Hepatocyte (in vitro differentiated cells): ENCODE data around the gene EVI5L. TPM values are rescaled to one million over a fixed set of nuclear protein-coding genes. Genes with fewer than 3 reads are reported as not detected.

Experiments used
- DNase-seq: peaks from one replicate; pipeline ENCODE4 v3.0.0-alpha.2; 2016; ENCODE audit warnings: low spot score
- H2AFZ ChIP-seq: fragments of 200-600 bp; sonication (generic); 2 replicates; pipeline ENCODE4 v1.6.0; 2016; ENCODE audit warnings: antibody characterized with exemption, mild to moderate bottlenecking
- H3K27ac ChIP-seq: fragments of 200-600 bp; sonication (generic); 2 replicates; pipeline ENCODE4 v1.5.1; 2016; ENCODE audit warnings: mild to moderate bottlenecking
- H3K27me3 ChIP-seq: fragments of 200-600 bp; sonication (generic); 2 replicates; pipeline ENCODE4 v1.6.1; 2016
- H3K36me3 ChIP-seq: fragments of 200-600 bp; sonication (generic); replicated peaks from 2 replicates; pipeline ENCODE4 v1.5.1; 2016; ENCODE audit warnings: low read depth; ENCODE audit not compliant: insufficient read depth
- H3K4me1 ChIP-seq: fragments of 200-600 bp; sonication (generic); 2 replicates; pipeline ENCODE4 v1.5.1; 2016; ENCODE audit warnings: mild to moderate bottlenecking, moderate library complexity; ENCODE audit not compliant: insufficient read depth
- H3K4me2 ChIP-seq: fragments of 200-600 bp; sonication (generic); 2 replicates; pipeline ENCODE4 v1.6.0; 2016
- H3K4me3 ChIP-seq: fragments of 200-600 bp; sonication (generic); 2 replicates; pipeline ENCODE4 v1.5.1; 2016; ENCODE audit warnings: mild to moderate bottlenecking
- H3K79me2 ChIP-seq: fragments of 200-600 bp; sonication (generic); 2 replicates; pipeline ENCODE4 v1.6.0; 2017; ENCODE audit warnings: mild to moderate bottlenecking
- H3K9me2 ChIP-seq: fragments of 200-600 bp; sonication (generic); replicated peaks from 2 replicates; pipeline ENCODE4 v1.6.0; 2017; ENCODE audit warnings: mild to moderate bottlenecking; ENCODE audit not compliant: insufficient read depth
- H3K9me3 ChIP-seq: fragments of 200-600 bp; sonication (generic); 2 replicates; pipeline ENCODE4 v1.5.1; 2016; ENCODE audit warnings: low read depth, mild to moderate bottlenecking
- H4K20me1 ChIP-seq: fragments of 200-600 bp; sonication (generic); 2 replicates; pipeline ENCODE4 v1.6.0; 2016; ENCODE audit warnings: mild to moderate bottlenecking; ENCODE audit not compliant: insufficient read depth, poor library complexity, severe bottlenecking
- EZH2 ChIP-seq: fragments of 200-600 bp; sonication (generic); IDR thresholded peaks from 2 replicates; pipeline ENCODE4 v1.6.1; 2016; ENCODE audit warnings: antibody characterized with exemption, mild to moderate bottlenecking, borderline replicate concordance
- EZH2phosphoT487 ChIP-seq: fragments of 200-600 bp; sonication (generic); IDR thresholded peaks from one replicate; pipeline ENCODE4 v1.6.1; 2018; ENCODE audit warnings: antibody characterized with exemption, mild to moderate bottlenecking, low read depth, moderate library complexity; ENCODE audit not compliant: unreplicated experiment, severe bottlenecking
- WGBS: methylation state at CpG from one replicate; pipeline ENCODE4 v1.1.6; 2016; ENCODE audit warnings: low lambda C conversion rate; ENCODE audit errors: missing lambda C conversion rate; 5-methylcytosine and 5-hydroxymethylcytosine counted together
- polyA plus RNA-seq: library from polyadenylated mRNA; unstranded; fragments of >200 nt; fragmentation: Nextera tagmentation; extraction: Ambion mirVana; gene quantifications from 2 replicates; pipeline ENCODE4 v1.2.1, GENCODE V29; 2016
- total RNA-seq: library from RNA; depleted of rRNA; stranded (reverse); fragments of >200 nt; gene quantifications from 2 replicates; pipeline ENCODE4 v1.2.3, GENCODE V29; 2014
- TF ChIP-seq, protein P1 (sequence below): fragments of 200-600 bp; sonication (generic); IDR thresholded peaks from 2 replicates; pipeline ENCODE4 v1.5.1; 2016; ENCODE audit warnings: antibody characterized with exemption, mild to moderate bottlenecking; ENCODE audit not compliant: poor library complexity

Gene EVI5L
- total and polyA plus RNA-seq, 2 experiments from 2014 or later, result 10.7 to 11.5 TPM

DNA sequence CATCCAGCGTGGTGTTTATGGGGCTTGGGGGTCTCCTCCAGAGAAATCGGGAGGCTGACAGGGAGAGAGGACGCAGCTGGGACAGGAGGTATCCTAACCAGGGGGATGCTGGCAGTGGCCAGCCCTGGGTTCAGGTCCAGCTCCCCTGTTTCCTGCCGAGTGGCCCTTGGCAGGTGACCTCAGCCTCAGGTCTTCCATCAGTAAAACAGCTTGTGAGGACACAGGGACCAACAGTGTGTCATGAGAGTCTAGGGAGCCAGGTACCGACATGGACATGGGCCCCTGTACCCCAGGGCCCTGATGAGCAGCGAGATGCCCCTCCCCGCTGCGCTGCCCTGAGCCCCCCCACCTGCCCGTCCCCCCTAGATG lies 19.6 kb downstream of the EVI5L start:
- no peaks in the 10 kb centered on the region for H3K27me3 ChIP-seq
- H3K4me1 ChIP-seq, result peaks cover 4% of the 10 kb centered on the region
- no peak overlapping the region for H3K4me2 ChIP-seq
- WGBS, result 95% methylated on average over 7 of the region's 9 CpGs
- no peaks in the 10 kb centered on the region for H3K9me2 ChIP-seq
- H3K27ac ChIP-seq, result no peak overlapping the region
- TF ChIP-seq EZH2 (no peak), EZH2phosphoT487 (no peak)
- TF ChIP-seq, protein P1, sequence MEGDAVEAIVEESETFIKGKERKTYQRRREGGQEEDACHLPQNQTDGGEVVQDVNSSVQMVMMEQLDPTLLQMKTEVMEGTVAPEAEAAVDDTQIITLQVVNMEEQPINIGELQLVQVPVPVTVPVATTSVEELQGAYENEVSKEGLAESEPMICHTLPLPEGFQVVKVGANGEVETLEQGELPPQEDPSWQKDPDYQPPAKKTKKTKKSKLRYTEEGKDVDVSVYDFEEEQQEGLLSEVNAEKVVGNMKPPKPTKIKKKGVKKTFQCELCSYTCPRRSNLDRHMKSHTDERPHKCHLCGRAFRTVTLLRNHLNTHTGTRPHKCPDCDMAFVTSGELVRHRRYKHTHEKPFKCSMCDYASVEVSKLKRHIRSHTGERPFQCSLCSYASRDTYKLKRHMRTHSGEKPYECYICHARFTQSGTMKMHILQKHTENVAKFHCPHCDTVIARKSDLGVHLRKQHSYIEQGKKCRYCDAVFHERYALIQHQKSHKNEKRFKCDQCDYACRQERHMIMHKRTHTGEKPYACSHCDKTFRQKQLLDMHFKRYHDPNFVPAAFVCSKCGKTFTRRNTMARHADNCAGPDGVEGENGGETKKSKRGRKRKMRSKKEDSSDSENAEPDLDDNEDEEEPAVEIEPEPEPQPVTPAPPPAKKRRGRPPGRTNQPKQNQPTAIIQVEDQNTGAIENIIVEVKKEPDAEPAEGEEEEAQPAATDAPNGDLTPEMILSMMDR, result no peak
- no peak overlapping the region for H2AFZ ChIP-seq
- no peaks in the 10 kb centered on the region for H3K36me3 ChIP-seq
- no peak overlapping the region for H3K4me3 ChIP-seq
- H4K20me1 ChIP-seq, result no peaks in the 10 kb centered on the region
- H3K79me2 ChIP-seq, result no peaks in the 10 kb centered on the region
- H3K9me3 ChIP-seq, result no peaks in the 10 kb centered on the region
- no peak for DNase-seq

DNA sequence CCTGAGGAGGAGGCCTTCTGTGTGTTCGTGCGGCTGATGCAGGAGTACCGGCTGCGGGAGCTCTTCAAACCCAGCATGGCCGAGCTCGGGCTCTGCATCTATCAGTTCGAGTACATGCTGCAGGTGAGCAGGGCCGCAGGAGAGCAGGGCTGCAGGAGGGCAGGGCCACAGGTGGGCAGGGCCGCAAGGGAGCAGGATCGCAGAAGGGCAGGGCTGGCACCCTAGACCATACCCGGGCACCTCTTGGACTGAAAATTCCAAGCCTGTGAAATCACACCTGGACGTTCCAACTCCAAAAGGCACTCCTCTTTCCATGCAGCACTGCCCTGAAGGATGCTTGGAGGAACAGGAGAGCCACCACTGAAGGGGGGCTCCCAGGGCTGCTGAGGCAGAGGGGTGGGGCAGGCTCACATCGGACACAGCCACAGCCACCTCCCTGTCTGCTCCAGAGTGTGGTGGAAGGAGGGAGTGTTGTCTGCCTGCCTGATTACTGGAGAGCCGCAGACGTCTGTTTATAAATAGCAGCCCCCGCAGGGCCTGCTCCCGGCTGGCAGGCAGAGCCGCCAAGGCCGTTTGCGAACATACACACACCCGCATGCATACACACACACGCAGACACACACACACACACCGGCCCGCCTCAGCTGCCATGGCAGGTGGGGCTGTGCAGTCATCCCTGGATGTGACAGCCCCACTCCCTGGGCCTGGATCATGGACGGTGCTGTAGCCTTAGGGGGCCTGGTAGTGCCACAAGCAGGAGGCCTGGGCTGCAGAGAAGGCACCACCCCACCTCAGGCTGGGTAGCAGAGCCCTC lies 20.2 kb downstream of the EVI5L start:
- no peak overlapping the region for H2AFZ ChIP-seq
- H4K20me1 ChIP-seq, result no peaks in the 10 kb centered on the region
- H3K9me3 ChIP-seq, result no peaks in the 10 kb centered on the region
- no peak overlapping the region for H3K4me3 ChIP-seq
- no peak overlapping the region for H3K4me2 ChIP-seq
- no peaks in the 10 kb centered on the region for H3K9me2 ChIP-seq
- H3K27me3 ChIP-seq, result no peaks in the 10 kb centered on the region
- WGBS, result 71% methylated on average over 24 of the region's 25 CpGs
- H3K27ac ChIP-seq, result no peak overlapping the region
- DNase-seq, result no peak
- peaks cover 4% of the 10 kb centered on the region for H3K4me1 ChIP-seq
- H3K79me2 ChIP-seq, result no peaks in the 10 kb centered on the region
- no peaks in the 10 kb centered on the region for H3K36me3 ChIP-seq
- TF ChIP-seq, protein P1, result no peak
- TF ChIP-seq EZH2phosphoT487, result no peak
- TF ChIP-seq EZH2, result no peak

DNA sequence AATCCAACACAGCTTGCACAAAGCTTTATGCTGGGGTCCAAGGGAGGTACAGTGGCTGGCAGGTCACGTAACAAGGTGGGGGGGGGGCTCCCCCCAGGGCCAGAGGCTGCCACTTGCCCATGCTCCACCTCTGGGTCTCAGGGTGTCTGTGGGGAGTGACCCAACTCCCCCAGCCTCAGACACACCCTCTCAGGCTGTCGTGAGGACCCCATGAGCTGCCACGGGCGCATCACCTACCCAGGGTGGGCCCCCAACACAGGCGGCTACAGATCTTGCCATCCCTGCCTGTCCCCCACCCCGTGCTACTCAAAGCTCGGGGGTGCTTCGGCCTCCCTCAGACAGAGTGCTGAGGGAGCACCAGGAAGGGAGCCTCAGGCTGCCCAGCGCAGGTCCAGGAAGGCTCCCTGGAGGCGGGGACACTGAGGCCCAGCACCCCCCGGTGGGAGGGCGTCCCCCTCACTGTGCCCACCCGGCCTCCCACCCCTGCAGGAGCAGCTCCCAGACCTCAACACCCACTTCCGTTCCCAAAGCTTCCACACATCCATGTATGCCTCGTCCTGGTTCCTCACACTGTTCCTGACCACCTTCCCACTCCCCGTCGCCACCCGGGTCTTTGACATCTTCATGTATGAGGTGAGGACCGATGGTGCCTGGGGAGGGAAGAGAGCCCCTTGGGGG lies 21.1 kb downstream of the EVI5L start:
- Histone ChIP-seq H3K4me1 (peaks cover 4% of the 10 kb centered on the region), H3K9me3 (no peaks in the 10 kb centered on the region), H3K4me2 (no peak overlapping the region), H4K20me1 (no peaks in the 10 kb centered on the region), H3K79me2 (no peaks in the 10 kb centered on the region), H3K4me3 (no peak overlapping the region), H3K27me3 (no peaks in the 10 kb centered on the region), H3K27ac (no peak overlapping the region), H3K36me3 (no peaks in the 10 kb centered on the region), H3K9me2 (no peaks in the 10 kb centered on the region), H2AFZ (no peak overlapping the region)
- TF ChIP-seq EZH2phosphoT487, result no peak
- TF ChIP-seq, protein P1, result no peak
- TF ChIP-seq EZH2, result no peak
- DNase-seq, result no peak
- WGBS, result 95% methylated on average over 19 of the region's 19 CpGs
